Activated T-cell treated with anti-CD3 and anti-CD28 coated beads, Interleukin-2, amount 50 U/mL, for 4 hours (primary cell): ENCODE results near the gene ST3GAL3. TPM values are rescaled to one million over a fixed set of nuclear protein-coding genes. Genes with fewer than 3 reads are reported as not detected.
"Not testable (repeated sequence)": the region's sequence is repeated elsewhere in the genome, so short reads cannot be mapped to it uniquely, and the experiment has no call there.

ENCODE experiments used
- ATAC-seq, 2 donors: fragments of 200-7000 bp; cut with Tn5 transposase; one replicate each; pipeline ENCODE4 v1.10.0; 2021
- DNase-seq: peaks from one replicate; pipeline ENCODE4 v3.0.0-alpha.2; 2020
- H3K27me3 Mint-ChIP-seq: one replicate; pipeline ENCODE4 v1.8.0; 2021; ENCODE audit warnings: low read depth, mixed read lengths
- H3K36me3 Mint-ChIP-seq: one replicate; pipeline ENCODE4 v1.8.0; 2022; ENCODE audit warnings: mixed read lengths; ENCODE audit not compliant: insufficient read depth
- H3K4me1 Mint-ChIP-seq: one replicate; pipeline ENCODE4 v1.8.0; 2021; ENCODE audit warnings: low read depth, mixed read lengths
- H3K4me3 Mint-ChIP-seq: one replicate; pipeline ENCODE4 v1.8.0; 2021; ENCODE audit warnings: mild to moderate bottlenecking, moderate library complexity, mixed read lengths
- H3K9me3 Mint-ChIP-seq: one replicate; pipeline ENCODE4 v1.8.0; 2021; ENCODE audit warnings: mixed read lengths
- total RNA-seq, 3 donors: library from RNA; stranded (reverse); gene quantifications; one replicate each; pipeline ENCODE4 v1.2.1, GENCODE V29; 2021

The ST3GAL3 gene
- total RNA-seq, 3 donors from 2014 or later = 5.7 to 6.6 (median 6.3) TPM

GRCh38 chr1:43822040-43822690 lies 114.8 kb downstream of the ST3GAL3 start:
- peaks cover 11% of the 10 kb centered on the region for H3K9me3 Mint-ChIP-seq
- no peaks in the 10 kb centered on the region for H3K27me3 Mint-ChIP-seq
- H3K36me3 Mint-ChIP-seq = peaks cover 46% of the 10 kb centered on the region
- DNase-seq (no peak), ATAC-seq (no peak)
- peaks cover 3% of the 10 kb centered on the region for H3K4me1 Mint-ChIP-seq
- H3K4me3 Mint-ChIP-seq = no peak overlapping the region

GRCh38 chr1:43824795-43825194 lies 117.5 kb downstream of the ST3GAL3 start:
- ATAC-seq (no peak), DNase-seq (no peak)
- Mint-ChIP-seq H3K36me3 (peaks cover 32% of the 10 kb centered on the region), H3K27me3 (no peaks in the 10 kb centered on the region), H3K4me1 (peaks cover 3% of the 10 kb centered on the region), H3K4me3 (no peak overlapping the region), H3K9me3 (no peaks in the 10 kb centered on the region)

- no peak for DNase-seq
- ATAC-seq = no peak
- peaks cover 27% of the 10 kb centered on the region for H3K4me1 Mint-ChIP-seq
- no peaks in the 10 kb centered on the region for H3K27me3 Mint-ChIP-seq
- H3K36me3 Mint-ChIP-seq = peaks cover 21% of the 10 kb centered on the region
- no peaks in the 10 kb centered on the region for H3K9me3 Mint-ChIP-seq
- no peak overlapping the region for H3K4me3 Mint-ChIP-seq
Measured at GRCh38 chr1:43828574-43828973, 121.2 kb downstream of the ST3GAL3 start.

GRCh38 chr1:43830802-43831201 lies 123.5 kb downstream of the ST3GAL3 start:
- peaks cover 41% of the 10 kb centered on the region for H3K4me1 Mint-ChIP-seq
- DNase-seq (no peak), ATAC-seq (no peak)
- H3K9me3 Mint-ChIP-seq = no peaks in the 10 kb centered on the region
- no peak overlapping the region for H3K4me3 Mint-ChIP-seq
- H3K27me3 Mint-ChIP-seq = no peaks in the 10 kb centered on the region
- peaks cover 20% of the 10 kb centered on the region for H3K36me3 Mint-ChIP-seq

- ATAC-seq (no peak), DNase-seq (no peak)
- Mint-ChIP-seq H3K4me3 (no peak overlapping the region), H3K9me3 (no peaks in the 10 kb centered on the region), H3K36me3 (peaks cover 18% of the 10 kb centered on the region), H3K4me1 (peaks cover 51% of the 10 kb centered on the region), H3K27me3 (no peaks in the 10 kb centered on the region)
Measured at GRCh38 chr1:43831851-43832250, 124.5 kb downstream of the ST3GAL3 start.

- Mint-ChIP-seq H3K4me1 (peaks cover 54% of the 10 kb centered on the region), H3K9me3 (no peaks in the 10 kb centered on the region), H3K4me3 (no peak overlapping the region), H3K36me3 (peaks cover 18% of the 10 kb centered on the region), H3K27me3 (no peaks in the 10 kb centered on the region)
- DNase-seq (no peak), ATAC-seq (peak; percentile 26 to 28)
Measured at GRCh38 chr1:43832255-43832654, 124.9 kb downstream of the ST3GAL3 start.

GRCh38 chr1:43832998-43833397 lies 125.7 kb downstream of the ST3GAL3 start:
- Mint-ChIP-seq H3K4me3 (no peak overlapping the region), H3K4me1 (peaks cover 54% of the 10 kb centered on the region), H3K36me3 (peaks cover 18% of the 10 kb centered on the region), H3K27me3 (no peaks in the 10 kb centered on the region), H3K9me3 (no peaks in the 10 kb centered on the region)
- DNase-seq (no peak), ATAC-seq (no peak)

- H3K27me3 Mint-ChIP-seq, ATAC-seq, DNase-seq, H3K9me3 Mint-ChIP-seq, H3K4me3 Mint-ChIP-seq: not testable (repeated sequence)
- Mint-ChIP-seq H3K36me3 (peaks cover 23% of the 10 kb centered on the region), H3K4me1 (peaks cover 54% of the 10 kb centered on the region)
Measured at GRCh38 chr1:43833902-43834279, 126.6 kb downstream of the ST3GAL3 start.

- ATAC-seq = no peak
- Mint-ChIP-seq H3K9me3 (no peaks in the 10 kb centered on the region), H3K4me1 (peaks cover 54% of the 10 kb centered on the region), H3K4me3 (no peak overlapping the region), H3K36me3 (peaks cover 25% of the 10 kb centered on the region), H3K27me3 (no peaks in the 10 kb centered on the region)
- DNase-seq = no peak
Measured at GRCh38 chr1:43834280-43835081, 127.1 kb downstream of the ST3GAL3 start.

- Mint-ChIP-seq H3K4me3 (no peak overlapping the region), H3K27me3 (no peaks in the 10 kb centered on the region), H3K4me1 (peaks cover 54% of the 10 kb centered on the region), H3K36me3 (peaks cover 32% of the 10 kb centered on the region), H3K9me3 (no peaks in the 10 kb centered on the region)
- ATAC-seq (no peak), DNase-seq (no peak)
Measured at GRCh38 chr1:43835082-43836021, 128.0 kb downstream of the ST3GAL3 start.

- peak; percentile 87 to 91 for ATAC-seq
- H3K9me3 Mint-ChIP-seq = no peaks in the 10 kb centered on the region
Measured at GRCh38 chr1:43836267-43836951, 129.1 kb downstream of the ST3GAL3 start.

GRCh38 chr1:43839056-43839455 lies 131.7 kb downstream of the ST3GAL3 start:
- Mint-ChIP-seq H3K4me1 (peaks cover 28% of the 10 kb centered on the region), H3K4me3 (no peak overlapping the region), H3K9me3 (peaks cover 10% of the 10 kb centered on the region), H3K27me3 (no peaks in the 10 kb centered on the region), H3K36me3 (peaks cover 55% of the 10 kb centered on the region)
- ATAC-seq (no peak), DNase-seq (no peak)

More at GRCh38 chr1:43836267-43836951, 129.1 kb downstream of the ST3GAL3 start:
- Mint-ChIP-seq H3K4me3 (no peak overlapping the region), H3K36me3 (peaks cover 43% of the 10 kb centered on the region), H3K27me3 (no peaks in the 10 kb centered on the region), H3K4me1 (peaks cover 50% of the 10 kb centered on the region)
- peak; percentile 62 for DNase-seq

GRCh38 chr1:43841321-43842174 lies 134.2 kb downstream of the ST3GAL3 start:
- Mint-ChIP-seq H3K9me3 (peaks cover 10% of the 10 kb centered on the region), H3K4me1 (peaks cover 6% of the 10 kb centered on the region), H3K36me3 (peaks cover 46% of the 10 kb centered on the region), H3K27me3 (no peaks in the 10 kb centered on the region), H3K4me3 (no peak overlapping the region)
- ATAC-seq (no peak), DNase-seq (no peak)
